Activated gamma-delta T cell treated with Interleukin-2 at 50 U/mL for 16 hours (primary cell): ENCODE data around the gene COL7A1.
A peak's percentile ranks its signal among the peaks of the same experiment; 100 is the strongest.

Experiments
- DNase-seq: peaks from one replicate; pipeline ENCODE4 v3.0.0-alpha.2; 2020

COL7A1 gene

DNA sequence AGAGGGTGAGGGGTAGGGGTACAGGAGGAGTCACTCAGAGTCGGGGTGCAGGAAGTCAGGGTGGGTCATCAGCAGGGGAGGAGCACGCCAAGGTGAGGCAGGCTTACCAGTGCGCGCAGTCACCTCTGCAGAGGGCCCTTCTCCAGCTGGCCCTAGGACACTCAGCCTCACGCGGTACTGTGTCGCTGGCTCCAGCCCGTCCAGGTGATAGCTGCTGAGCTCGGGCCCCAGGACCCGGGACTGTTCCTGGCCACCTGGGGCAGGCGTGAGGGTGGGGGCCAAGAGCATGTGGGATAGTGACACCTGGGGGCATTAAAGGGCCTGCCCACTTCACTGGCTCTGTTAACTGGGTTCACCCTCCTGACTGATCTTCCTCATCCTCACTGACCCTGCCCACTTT is 7.4 kb downstream of the COL7A1 start:
- no peak for DNase-seq

DNA sequence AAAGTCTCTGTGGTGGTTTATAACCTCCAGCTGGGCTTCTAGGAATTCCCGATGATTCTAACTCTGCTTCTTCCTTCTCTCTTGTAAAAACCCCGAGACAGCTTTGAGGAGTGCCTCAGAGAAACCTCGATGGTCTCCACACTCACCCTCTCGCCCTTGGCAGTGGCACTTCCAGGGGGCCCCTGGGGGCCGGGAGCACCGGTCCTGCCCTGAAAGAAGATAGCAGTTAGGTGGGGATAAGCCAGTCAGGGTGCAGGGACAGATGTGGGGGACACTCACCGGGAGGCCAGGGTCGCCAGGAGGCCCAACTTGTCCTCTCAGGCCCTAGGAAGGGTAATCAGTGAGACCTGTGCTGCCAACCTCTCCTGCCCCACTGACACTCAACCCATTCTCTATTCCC is 9.7 kb downstream of the COL7A1 start:
- no peak for DNase-seq

DNA sequence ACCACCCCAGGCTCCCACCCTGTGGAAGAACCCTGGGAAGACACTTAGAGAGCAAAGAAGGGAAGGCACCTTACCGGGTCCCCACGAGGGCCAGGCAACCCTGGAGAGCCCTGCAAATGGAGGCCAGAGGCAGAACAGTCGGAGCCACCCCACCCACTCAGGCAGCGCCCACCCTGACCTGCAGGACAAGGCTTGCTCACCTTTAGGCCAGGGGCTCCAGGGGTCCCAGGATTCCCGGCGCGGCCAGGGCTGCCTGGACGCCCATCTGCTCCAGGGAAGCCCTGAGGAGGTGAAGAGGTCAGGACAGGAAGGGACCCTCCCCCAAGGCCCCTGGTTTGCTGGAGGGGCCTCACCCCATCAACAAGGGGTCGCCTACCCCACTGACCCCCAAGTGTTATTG is 10.3 kb downstream of the COL7A1 start:
- DNase-seq: no peak

DNA sequence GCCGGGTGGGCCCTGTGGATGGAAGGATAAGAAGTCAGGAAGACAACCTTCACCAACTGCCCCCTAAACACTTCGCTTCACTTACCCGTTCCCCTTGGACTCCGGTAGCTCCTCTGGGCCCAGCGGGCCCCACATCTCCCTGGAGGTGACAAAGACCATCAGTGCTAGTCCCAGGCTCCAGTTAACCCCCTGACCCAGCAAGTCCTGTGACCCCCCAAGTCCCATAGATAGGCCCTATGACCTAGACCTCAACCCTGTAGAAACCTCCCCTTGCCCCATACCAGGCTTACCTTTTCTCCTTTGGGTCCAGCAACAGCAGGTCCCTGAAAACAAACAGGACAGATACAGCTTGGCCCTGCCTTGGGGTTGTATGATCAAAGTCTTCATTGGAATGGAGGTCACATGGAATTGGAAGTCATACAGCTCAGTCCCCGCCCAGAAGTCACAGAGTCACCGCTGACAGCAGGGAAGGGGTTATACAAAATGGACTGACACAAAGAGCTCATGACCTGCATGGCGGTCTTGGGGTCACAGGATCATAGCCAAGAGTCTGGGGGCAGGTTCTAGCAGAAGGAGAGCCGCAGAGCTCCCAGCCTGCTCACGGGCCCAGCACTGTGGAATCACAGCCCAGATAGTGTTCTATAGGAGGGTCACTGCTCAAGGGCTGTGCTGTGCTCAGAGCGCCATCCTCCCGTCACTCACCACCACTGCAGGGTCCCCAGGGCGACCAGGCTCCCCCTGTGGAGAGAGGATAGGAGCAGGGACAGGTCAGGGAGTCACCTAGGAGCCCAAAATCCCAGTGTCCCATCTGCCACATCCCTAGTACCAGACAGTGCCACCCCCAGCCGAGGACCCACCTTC is 13.3 kb downstream of the COL7A1 start:
- DNase-seq: no peak

DNA sequence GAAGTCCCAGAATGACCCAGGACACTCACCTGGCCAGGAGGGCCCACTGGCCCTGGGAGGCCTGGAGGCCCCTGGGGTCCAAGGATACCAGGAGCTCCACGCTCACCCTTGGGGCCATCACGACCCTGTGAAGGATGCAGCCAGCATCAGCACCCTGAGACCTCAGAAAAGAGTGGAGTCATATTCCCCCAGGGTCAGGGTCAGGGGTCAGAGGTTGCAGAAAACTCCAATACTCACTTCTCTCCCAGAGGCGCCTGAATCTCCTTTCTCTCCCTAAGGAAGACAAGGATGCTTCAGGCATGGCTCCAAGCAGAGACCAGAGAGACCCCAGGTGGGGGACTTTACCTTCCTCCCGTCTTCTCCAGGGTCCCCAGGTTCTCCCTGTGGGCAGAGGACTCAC is 18.5 kb downstream of the COL7A1 start:
- DNase-seq: no peak

DNA sequence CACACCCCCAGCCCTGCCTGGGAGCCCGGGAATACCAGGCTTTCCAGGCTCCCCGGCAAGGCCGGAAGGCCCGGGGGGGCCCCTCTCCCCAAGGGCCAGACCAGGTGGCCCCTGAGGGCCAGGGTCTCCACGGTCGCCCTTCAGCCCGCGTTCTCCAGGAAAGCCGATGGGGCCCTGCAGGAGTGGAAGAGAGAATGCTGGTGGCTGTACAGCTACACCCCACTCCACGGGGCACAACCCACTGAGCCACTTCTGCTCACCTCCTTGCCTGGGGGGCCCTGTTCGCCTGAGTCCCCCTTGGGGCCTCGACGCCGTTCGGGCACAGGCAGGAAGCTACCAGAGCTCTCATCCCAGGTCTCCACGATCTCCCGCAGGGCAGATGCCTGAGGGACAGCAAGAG is 19.8 kb downstream of the COL7A1 start:
- DNase-seq: no peak

DNA sequence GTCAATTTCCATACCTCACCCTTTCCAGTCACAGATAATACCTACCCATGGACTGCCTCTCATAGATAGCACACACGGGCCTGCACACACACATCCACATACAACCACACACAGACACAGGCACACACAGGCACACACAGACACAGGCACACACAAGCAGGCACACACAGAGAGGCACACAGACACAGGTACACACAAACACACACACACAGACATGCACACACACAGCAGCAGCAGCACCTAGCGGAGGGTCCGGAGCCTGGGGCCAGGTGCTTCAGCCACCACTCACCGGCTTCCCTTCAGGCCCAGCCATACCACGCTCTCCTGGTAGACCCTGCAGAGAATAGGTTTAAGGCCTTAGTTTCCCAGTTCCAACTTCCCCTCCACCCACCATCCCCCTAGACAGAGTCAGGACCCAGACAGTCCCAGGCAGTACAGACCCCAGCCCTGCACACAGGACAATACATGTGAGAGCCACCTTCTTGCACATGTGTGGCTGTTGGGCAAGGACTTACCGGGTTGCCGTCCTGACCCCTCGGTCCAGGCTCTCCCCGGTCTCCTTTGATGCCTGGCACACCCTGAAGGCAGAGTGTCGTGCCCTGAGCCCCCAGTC is 21.1 kb downstream of the COL7A1 start:
- DNase-seq: no peak

DNA sequence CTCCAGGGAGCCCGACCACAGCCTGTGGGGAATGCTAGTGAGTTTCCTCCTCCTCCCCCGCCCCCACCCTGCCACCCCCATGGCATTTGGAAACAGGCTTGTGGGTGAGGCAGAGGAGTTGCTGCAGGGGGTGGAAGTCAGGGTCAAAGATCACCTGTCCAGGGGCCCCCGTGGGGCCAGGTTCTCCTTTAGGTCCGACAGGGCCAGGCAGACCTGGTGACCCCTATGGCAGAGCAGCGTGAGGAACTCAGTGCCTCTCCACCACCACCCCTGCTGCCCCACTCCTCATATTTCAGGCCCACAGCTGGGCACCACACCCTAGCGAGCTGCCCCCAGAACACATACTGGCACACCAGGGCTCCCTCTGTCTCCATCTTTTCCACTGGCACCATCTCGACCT is 22.6 kb downstream of the COL7A1 start:
- no peak for DNase-seq

DNA sequence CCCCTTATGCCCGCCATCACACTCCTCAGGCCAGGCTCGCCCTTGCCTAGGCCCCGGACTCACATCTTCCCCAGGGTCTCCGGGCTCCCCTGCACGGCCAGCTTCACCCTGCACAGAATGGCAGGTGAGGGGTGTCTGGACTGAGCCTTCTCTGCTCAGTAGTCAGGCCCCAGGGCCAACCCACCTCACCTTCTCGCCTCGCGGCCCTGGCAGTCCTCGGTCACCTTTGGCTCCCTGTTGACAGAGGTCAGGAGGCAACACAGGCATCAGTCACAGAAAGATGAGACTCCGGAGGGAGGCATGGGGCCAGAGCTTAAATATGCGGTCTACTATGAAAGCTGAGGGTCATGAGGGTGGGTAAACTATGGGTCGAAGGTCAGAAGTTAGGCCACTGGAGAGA is 23.2 kb downstream of the COL7A1 start:
- no peak for DNase-seq

DNA sequence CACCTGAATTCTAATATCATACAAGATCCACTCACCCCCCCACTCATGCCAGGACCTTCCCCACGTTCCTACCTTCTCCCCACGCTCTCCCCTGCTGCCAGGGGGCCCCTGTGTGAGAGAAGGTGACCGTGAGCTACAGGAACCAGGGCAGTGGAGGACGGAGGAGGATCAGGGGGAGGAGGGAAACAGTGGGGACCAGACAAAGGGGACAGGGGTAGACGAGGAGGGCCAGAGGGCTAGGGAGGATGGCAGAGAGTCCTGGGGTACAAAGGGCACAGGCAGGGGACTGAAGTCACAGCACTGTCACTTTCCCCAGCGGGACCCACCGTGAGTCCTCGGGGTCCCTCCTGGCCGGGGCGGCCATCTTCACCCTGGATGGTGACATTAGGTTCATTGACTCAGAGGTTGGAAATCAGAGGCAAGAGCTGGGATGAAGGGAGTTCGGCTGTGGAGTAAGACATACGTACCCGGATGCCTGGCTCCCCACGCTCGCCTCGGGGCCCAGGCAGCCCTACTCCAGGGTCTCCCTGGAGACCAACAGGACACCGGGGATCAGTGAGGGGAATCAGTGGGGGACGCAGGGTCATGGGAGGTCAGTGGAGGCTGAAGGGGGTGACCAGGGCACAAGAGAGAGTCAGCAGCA is 25.2 kb downstream of the COL7A1 start:
- DNase-seq: no peak

DNA sequence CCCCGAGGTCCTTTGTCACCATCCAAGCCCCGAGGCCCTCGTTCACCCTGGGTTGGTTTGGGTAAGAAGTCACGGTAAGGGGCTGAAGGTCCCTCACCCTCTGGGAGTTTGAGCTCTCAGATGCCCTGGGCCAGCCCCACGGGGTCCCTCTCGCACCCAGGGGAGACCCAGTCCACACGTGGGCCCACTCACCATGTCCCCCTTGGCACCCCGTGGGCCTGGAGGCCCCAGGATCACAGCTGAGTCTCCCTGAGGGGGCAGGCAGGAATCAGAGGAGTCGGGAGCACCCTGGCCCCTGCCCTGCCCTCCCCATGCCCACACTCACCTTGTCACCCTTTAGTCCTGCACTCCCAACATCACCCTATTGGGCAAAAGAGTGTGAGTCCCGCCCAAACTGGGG is 25.7 kb downstream of the COL7A1 start:
- DNase-seq: no peak

DNA sequence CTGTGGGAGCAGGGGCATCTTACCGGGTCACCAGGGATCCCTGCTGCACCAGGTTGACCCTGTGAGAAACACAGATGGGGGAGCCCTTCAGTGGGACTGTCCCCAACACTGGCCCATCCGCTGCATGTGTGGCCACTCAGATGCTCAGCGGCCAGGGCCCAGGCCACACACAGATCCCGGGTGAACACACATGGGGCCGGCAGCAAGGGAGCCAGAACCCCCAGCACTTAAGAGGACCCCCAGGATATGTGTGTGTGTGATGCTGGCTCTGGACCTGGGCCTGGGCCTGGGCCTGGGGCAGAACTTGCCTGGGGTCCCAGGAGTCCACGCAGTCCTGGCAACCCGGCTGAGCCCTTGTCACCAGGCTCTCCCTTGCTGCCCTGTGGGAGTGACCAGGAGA is 26.7 kb downstream of the COL7A1 start:
- DNase-seq: no peak

DNA sequence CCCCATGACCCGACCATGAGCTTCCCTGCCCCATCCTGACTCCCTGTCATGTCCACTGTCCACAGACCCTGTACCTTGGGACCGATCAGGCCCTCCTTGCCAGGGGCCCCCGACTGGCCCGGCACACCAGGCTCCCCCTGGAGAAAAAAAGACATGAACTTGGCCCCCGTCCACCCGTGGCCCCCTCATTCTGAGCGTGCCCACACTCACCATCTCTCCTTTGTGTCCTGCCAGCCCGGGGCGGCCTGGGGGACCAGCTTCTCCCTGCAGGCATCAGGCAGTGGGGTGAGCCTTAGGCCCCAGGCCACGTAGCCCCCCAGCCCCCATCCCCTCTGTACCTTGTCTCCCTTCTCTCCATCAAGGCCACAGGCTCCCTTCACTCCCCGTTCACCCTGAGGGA is 27.6 kb downstream of the COL7A1 start:
- DNase-seq: no peak

DNA sequence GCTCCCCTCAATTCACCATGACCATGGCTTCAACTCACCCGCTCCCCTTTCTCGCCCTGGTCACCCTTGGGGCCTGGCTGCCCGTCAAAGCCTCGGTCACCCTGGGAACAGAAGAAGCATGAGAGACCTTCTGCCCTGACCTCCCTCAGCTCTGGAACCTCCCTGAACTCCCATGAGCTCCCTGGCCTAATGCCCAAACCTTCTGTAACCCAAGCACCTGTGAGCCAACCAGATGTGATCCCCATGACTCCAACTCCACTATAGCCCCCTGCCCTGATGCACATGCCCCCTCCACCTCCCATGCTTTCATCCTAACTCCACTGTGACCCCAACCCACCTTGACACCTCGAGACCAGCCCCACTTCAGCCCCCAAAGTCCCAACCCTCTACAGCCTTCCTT is 28.0 kb downstream of the COL7A1 start:
- DNase-seq: no peak

DNA sequence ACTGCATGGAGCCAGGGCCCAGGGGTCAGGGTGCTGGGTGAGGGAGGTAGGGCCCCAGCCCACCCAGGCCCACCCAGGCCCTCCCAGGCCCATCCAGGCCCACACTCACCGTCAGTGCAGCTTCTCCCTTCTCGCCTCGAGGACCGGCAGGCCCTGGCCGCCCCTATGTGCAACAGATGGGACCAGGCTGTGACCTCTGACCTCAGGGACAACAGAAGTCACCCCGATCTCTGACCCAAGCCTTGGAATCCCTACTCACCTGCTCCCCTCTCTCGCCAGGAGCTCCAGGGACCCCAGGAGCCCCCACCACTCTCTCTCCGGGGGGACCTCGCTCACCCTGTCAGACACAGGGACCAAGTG is 28.7 kb downstream of the COL7A1 start:
- DNase-seq: no peak

DNA sequence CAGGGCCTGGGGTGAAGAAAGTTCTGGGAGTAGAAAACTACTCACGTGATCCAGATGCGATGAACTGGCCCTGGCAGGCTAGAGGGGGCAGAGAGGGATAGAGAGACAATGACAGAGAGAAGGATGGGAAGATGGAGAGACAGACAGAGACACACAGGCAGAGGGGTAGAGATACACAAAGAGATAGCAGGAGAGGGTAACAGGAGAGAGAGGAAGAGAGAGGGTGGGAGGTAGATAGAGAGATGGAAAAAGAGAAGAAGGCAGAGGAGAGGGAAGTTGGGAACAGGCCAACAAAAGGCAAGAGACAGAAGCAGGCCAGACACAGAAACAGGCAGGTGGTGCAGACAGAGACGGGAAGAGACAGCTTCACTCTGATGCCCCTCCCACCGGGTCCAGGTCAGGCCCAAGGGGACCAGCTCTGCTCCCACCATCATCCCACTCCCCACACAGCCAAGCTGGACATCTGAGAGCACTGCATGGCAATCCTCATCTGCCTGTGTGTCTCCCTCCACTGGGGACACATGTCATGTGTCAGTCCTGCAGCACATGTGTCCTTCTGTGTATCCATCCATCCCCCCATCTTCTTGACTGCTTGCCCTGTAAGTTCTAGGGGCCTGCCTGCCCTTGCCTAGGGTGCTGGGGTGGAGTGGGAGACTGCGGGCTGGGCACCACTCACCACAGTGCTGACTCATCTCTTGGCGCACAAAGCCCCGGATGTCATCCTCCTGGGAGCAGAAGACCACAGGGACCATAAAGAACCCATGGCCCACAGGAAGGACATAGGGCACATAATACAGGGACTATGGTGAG is 29.3 kb downstream of the COL7A1 start:
- DNase-seq: no peak

DNA sequence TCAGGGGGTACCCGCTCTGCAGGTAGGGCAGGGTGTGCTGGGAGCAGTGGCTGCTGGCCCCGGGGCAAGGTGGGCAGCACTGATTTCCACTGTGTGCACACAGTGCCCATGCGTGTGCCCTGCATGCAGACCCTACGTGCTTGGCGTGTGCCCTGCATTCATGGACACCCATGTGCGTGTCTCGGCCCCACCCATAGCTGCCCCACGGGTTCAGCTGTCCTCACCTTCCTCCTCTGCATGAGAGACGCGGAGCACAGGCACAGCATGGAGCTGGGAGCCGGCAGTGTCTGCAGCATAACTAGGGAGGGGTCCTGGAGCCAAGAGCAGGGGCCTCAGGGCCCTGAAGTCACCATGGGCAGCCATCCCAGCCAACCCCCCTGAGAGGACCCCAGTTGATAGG is 29.9 kb downstream of the COL7A1 start:
- DNase-seq: no peak

DNA sequence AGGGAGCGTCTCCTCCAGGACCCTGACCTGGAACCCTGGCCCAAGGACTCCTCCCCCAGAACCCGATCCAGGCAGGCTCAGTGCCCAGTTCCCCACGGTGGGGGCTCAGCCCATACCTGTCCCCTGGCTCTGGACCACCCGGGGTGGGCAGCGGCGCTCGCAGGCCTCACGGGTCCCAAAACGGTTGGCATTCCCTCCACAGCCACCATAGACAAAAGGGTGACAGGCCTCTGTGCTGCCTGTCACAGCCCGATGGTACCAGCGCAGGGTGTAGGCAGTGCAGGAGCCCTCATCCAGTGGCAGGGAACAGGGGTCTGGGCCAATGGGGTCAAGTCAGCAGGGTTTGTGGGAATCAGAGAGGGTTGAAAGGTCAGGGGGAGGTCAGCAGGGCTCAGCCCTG is 30.5 kb downstream of the COL7A1 start:
- DNase-seq: no peak

DNA sequence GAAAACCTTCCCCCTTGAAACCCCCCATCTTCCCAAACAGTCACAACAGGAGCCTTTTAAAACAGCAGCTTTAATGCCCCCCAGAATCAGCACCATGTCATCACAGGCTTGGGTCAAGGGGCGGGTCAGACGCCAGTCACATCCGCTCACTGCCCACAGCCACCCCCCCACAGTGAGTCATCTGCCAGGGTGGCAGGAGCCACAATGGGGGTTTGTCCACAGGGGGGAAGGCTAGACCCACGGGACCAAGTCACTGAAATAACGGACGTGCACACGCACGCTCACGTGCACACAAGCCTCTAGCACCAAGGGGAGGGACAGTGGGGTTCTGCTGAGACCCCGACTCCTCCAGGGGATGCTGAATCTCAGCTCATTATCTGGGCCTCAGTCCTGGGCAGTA is 31.1 kb downstream of the COL7A1 start:
- DNase-seq: peak; percentile 20

DNA sequence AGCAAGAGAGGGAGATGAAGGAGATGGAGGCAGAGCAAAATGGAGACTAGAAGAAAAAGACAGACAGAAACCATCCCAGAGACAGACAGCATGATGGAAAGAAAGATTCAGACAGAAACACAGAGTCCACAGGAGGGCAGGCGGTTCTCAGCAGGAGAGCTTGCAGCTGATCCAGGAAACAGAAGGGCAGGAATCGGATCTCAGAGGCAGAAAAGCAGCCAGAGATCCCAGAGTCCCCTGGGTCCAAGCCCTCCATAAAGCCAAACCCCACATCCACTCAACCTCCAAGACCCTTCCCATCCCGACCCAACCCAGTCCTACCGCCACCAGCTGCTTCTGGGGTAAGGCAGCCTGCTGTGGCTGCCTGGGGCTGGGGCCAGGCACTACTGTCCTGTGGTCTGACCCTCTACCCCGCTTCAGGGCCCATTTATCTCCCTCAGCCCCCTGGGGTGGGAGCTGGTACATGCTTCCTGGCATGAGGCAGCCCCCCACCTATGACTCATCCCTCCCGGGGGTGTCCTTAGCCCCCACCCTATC is 31.7 kb downstream of the COL7A1 start, which contains the start of gene UCN2:
TSS of gene UCN2 (minus strand) at position 400 of the 537 bp plus-strand sequence. CDS start 657 bp downstream, outside the sequence.
- DNase-seq: no peak

DNA sequence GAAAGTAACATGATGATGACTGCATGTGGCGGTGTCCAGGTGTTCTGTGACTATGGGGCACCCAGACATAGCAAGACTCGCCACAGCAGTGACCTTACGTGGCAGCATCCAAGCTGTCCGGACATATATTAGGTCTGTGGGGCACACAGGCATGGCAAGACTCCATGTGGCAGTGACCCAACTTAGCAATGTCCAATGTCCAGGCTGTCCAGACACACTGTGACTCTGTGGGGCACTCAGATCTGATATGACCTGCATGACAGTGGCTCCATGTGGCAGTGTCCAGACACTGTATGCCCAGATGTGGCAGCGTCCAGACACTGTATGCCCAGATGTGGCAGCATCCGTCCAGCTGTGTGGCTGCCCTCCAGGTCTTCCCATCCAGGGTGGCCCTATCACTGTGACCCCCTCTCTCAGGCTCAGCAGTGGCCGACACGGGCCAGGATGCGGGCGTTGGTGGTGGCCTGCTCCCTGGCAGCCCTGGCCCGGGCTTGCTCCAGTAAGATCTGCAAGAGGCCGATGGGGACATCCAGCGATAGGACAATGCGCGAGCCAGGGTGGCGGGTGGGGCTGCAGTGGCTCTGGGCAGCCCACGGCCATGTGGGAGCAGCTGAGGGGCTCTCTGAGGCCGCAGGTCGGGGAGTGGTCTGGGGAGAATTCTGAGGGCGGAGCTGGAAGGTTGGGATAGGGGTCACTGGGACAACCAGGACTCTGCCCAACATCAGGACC is 32.6 kb downstream of the COL7A1 start:
- DNase-seq: no peak

DNA sequence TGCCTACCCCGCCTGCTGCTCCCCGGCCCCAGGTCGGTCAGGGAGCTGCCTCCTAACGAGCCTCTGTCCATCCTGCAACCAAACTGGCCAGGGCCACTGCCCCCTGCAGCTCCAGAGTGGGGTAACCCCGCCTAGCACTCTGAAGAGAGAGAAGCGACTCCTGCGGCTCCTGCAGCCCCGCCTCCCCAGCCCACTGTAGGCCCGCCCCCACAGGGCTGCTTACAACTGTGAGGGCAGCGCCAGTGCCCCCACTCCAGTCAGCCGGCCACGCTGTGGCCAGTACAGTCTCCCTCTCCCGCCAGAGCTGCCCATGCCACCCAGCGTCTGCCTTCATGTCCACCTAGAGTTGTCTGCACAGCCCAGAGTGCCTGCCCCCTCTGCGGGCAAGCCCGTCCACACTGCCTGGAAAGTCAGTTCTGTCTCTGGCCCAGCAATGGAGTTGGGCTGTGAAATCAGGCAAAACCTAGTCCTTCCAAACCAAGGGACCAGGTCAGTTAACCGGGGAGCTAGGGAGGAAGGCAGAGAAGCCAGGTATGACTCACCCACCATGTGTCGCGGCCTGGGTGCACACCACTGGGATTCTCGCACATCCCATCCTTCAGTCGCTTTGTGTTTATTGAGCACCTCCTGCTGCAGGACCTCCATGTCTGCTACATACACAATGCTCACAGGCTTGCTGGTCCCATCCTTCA is 33.9 kb downstream of the COL7A1 start:
- DNase-seq: no peak
